ENCODE measurements around the gene ARHGAP26. TPM values are rescaled to one million over a fixed set of nuclear protein-coding genes. Genes with fewer than 3 reads are reported as not detected.

The ARHGAP26 gene
- total and polyA plus RNA-seq, 2 donors (not counting 1 experiment from before 2014, with no cell fraction given) = 4.1 to 6.8 TPM

- no peaks in the 10 kb centered on the region for H3K27me3 ChIP-seq (ENCODE audit: control insufficient read depth, insufficient read depth, low read length)
- no peaks in the 10 kb centered on the region for H3K36me3 ChIP-seq (ENCODE audit: control insufficient read depth, insufficient read depth, low read length)
- no peaks in the 10 kb centered on the region for H3K4me1 ChIP-seq (ENCODE audit: control insufficient read depth, extremely low read depth, insufficient read depth, low read length)
- no peak overlapping the region for H3K4me3 ChIP-seq (replicated peaks in 1 of 4; ENCODE audit: control extremely low read depth in 1 of 4, insufficient read depth in 1 of 4, low read depth in 3 of 4, low read length in 4 of 4)
- H3K4me2 ChIP-seq (ENCODE audit: extremely low read depth, insufficient read depth, low read length) = no peak overlapping the region
- H4K20me1 ChIP-seq (ENCODE audit: control insufficient read depth, extremely low read depth, insufficient read depth, low read length) = no peaks in the 10 kb centered on the region
- H3K9ac ChIP-seq (ENCODE audit: insufficient read depth, low read length) = no peak overlapping the region
- peak in 1 of 2 donors; percentile 15 for DNase-seq (ENCODE audit: low read depth in 2 of 2)
- no peaks in the 10 kb centered on the region for H3K79me2 ChIP-seq (ENCODE audit: control insufficient read depth, insufficient read depth, low read length)
- no peak overlapping the region for H2AFZ ChIP-seq (ENCODE audit: low read length)
- no peak overlapping the region for H3K27ac ChIP-seq (ENCODE audit: insufficient read depth, low read length)
- TF ChIP-seq EZH2 (IDR thresholded peaks at IDR 0.05; ENCODE audit: low read length, missing control alignments) (no peak), CTCF (conservative IDR thresholded peaks at IDR 0.05 in 1 of 2, IDR thresholded peaks at IDR 0.05 in 1 of 2; ENCODE audit: low read depth in 1 of 2, low read length in 2 of 2) (no peak)
- no peaks in the 10 kb centered on the region for H3K9me3 ChIP-seq (ENCODE audit: control insufficient read depth, insufficient read depth, low read depth, low read length)
Measured at GRCh38 chr5:143186623-143187022, 416.4 kb downstream of the ARHGAP26 start.

GRCh38 chr5:143187495-143187894 lies 417.3 kb downstream of the ARHGAP26 start:
- no peaks in the 10 kb centered on the region for H3K79me2 ChIP-seq (ENCODE audit: control insufficient read depth, insufficient read depth, low read length)
- H3K27ac ChIP-seq (ENCODE audit: insufficient read depth, low read length) = no peak overlapping the region
- no peak for DNase-seq (ENCODE audit: low read depth in 2 of 2)
- no peaks in the 10 kb centered on the region for H3K9me3 ChIP-seq (ENCODE audit: control insufficient read depth, insufficient read depth, low read depth, low read length)
- no peak overlapping the region for H3K9ac ChIP-seq (ENCODE audit: insufficient read depth, low read length)
- no peaks in the 10 kb centered on the region for H4K20me1 ChIP-seq (ENCODE audit: control insufficient read depth, extremely low read depth, insufficient read depth, low read length)
- no peaks in the 10 kb centered on the region for H3K27me3 ChIP-seq (ENCODE audit: control insufficient read depth, insufficient read depth, low read length)
- H3K36me3 ChIP-seq (ENCODE audit: control insufficient read depth, insufficient read depth, low read length) = no peaks in the 10 kb centered on the region
- TF ChIP-seq EZH2 (IDR thresholded peaks at IDR 0.05; ENCODE audit: low read length, missing control alignments) (no peak), CTCF (conservative IDR thresholded peaks at IDR 0.05 in 1 of 2, IDR thresholded peaks at IDR 0.05 in 1 of 2; ENCODE audit: low read depth in 1 of 2, low read length in 2 of 2) (no peak)
- H3K4me1 ChIP-seq (ENCODE audit: control insufficient read depth, extremely low read depth, insufficient read depth, low read length) = no peaks in the 10 kb centered on the region
- no peak overlapping the region for H2AFZ ChIP-seq (ENCODE audit: low read length)
- H3K4me2 ChIP-seq (ENCODE audit: extremely low read depth, insufficient read depth, low read length) = no peak overlapping the region
- no peak overlapping the region for H3K4me3 ChIP-seq (replicated peaks in 1 of 4; ENCODE audit: control extremely low read depth in 1 of 4, insufficient read depth in 1 of 4, low read depth in 3 of 4, low read length in 4 of 4)

GRCh38 chr5:143188083-143188482 lies 417.9 kb downstream of the ARHGAP26 start:
- H4K20me1 ChIP-seq (ENCODE audit: control insufficient read depth, extremely low read depth, insufficient read depth, low read length) = no peaks in the 10 kb centered on the region
- H3K36me3 ChIP-seq (ENCODE audit: control insufficient read depth, insufficient read depth, low read length) = no peaks in the 10 kb centered on the region
- H3K4me1 ChIP-seq (ENCODE audit: control insufficient read depth, extremely low read depth, insufficient read depth, low read length) = no peaks in the 10 kb centered on the region
- no peak for TF ChIP-seq CTCF (conservative IDR thresholded peaks at IDR 0.05 in 1 of 2, IDR thresholded peaks at IDR 0.05 in 1 of 2; ENCODE audit: low read depth in 1 of 2, low read length in 2 of 2)
- TF ChIP-seq EZH2 (IDR thresholded peaks at IDR 0.05; ENCODE audit: low read length, missing control alignments) = no peak
- no peak overlapping the region for H3K27ac ChIP-seq (ENCODE audit: insufficient read depth, low read length)
- no peaks in the 10 kb centered on the region for H3K79me2 ChIP-seq (ENCODE audit: control insufficient read depth, insufficient read depth, low read length)
- no peak overlapping the region for H3K4me3 ChIP-seq (replicated peaks in 1 of 4; ENCODE audit: control extremely low read depth in 1 of 4, insufficient read depth in 1 of 4, low read depth in 3 of 4, low read length in 4 of 4)
- H3K9me3 ChIP-seq (ENCODE audit: control insufficient read depth, insufficient read depth, low read depth, low read length) = no peaks in the 10 kb centered on the region
- H3K4me2 ChIP-seq (ENCODE audit: extremely low read depth, insufficient read depth, low read length) = no peak overlapping the region
- H2AFZ ChIP-seq (ENCODE audit: low read length) = no peak overlapping the region
- no peak for DNase-seq (ENCODE audit: low read depth in 2 of 2)
- no peak overlapping the region for H3K9ac ChIP-seq (ENCODE audit: insufficient read depth, low read length)
- no peaks in the 10 kb centered on the region for H3K27me3 ChIP-seq (ENCODE audit: control insufficient read depth, insufficient read depth, low read length)
